Vagina (tissue), 2 donors: ENCODE results near the gene ZBTB38.

Experiments used
- CTCF ChIP-seq, 3 experiments: fragments of 450-650 bp in 2 of 3; fragments of 200-600 bp in 1 of 3; sonication (generic) in 1 of 3; IDR thresholded peaks; one replicate each; pipeline ENCODE4 v1.5.1; 2017 to 2019; ENCODE audit warnings: antibody characterized with exemption in 3 of 3, mild to moderate bottlenecking in 2 of 3, moderate library complexity in 2 of 3
- POLR2A ChIP-seq, 2 donors: fragments of 450-650 bp; IDR thresholded peaks; one replicate each; pipeline ENCODE4 v1.6.1; 2017; ENCODE audit warnings: antibody characterized with exemption in 2 of 2, mild to moderate bottlenecking in 2 of 2, moderate library complexity in 2 of 2
- POLR2AphosphoS5 ChIP-seq, 2 donors: sonication (generic); formaldehyde crosslinking; IDR thresholded peaks; one replicate each; pipeline ENCODE4 v1.9.0; 2017; ENCODE audit warnings: antibody characterized with exemption in 2 of 2, mild to moderate bottlenecking in 2 of 2, low read depth in 1 of 2; ENCODE audit not compliant: insufficient read depth in 1 of 2

GRCh38 chr3:141371882-141372281 lies 3.6 kb downstream of the ZBTB38 start:
- TF ChIP-seq CTCF (IDR thresholded peaks at IDR 0.05) (no peak), POLR2A (IDR thresholded peaks at IDR 0.05) (no peak), POLR2AphosphoS5 (IDR thresholded peaks at IDR 0.05; ENCODE audit: insufficient read depth in 1 of 2, low read depth in 1 of 2) (no peak)
